Nephron (organoid): ENCODE data around the gene PTRH1.

ENCODE experiments used
- H3K27ac Mint-ChIP-seq, 3 experiments: 2 replicates each; pipeline ENCODE4 v1.8.0; 2020; ENCODE audit warnings: mixed read lengths in 3 of 3, mild to moderate bottlenecking in 2 of 3, moderate library complexity in 1 of 3
- H3K27me3 Mint-ChIP-seq: 2 replicates; pipeline ENCODE4 v1.8.0; 2021; ENCODE audit warnings: low read depth, mild to moderate bottlenecking, moderate library complexity, mixed read lengths
- H3K36me3 Mint-ChIP-seq: 2 replicates; pipeline ENCODE4 v1.8.0; 2020; ENCODE audit warnings: low read depth, mixed read lengths
- H3K4me1 Mint-ChIP-seq: 2 replicates; pipeline ENCODE4 v1.8.0; 2020; ENCODE audit warnings: mixed read lengths
- H3K4me3 Mint-ChIP-seq, 3 experiments: 2 replicates each; pipeline ENCODE4 v1.8.0; 2020; ENCODE audit warnings: mild to moderate bottlenecking in 3 of 3, mixed read lengths in 3 of 3, moderate library complexity in 2 of 3
- H3K9me3 Mint-ChIP-seq: 2 replicates; pipeline ENCODE4 v1.8.0; 2020; ENCODE audit warnings: mixed read lengths
- CTCF ChIP-seq, 3 experiments: fragments of 200-600 bp; sonication (generic); IDR thresholded peaks; one replicate each; pipeline ENCODE4 v1.5.0; 2021; ENCODE audit warnings: antibody characterized with exemption in 3 of 3; ENCODE audit not compliant: unreplicated experiment in 3 of 3

The PTRH1 gene

GRCh38 chr9:127723444-127723843 is 8.0 kb upstream of the PTRH1 start:
- no peak for TF ChIP-seq CTCF (IDR thresholded peaks at IDR 0.05; ENCODE audit: unreplicated experiment in 3 of 3)
- Mint-ChIP-seq H3K4me1 (no peaks in the 10 kb centered on the region), H3K9me3 (no peaks in the 10 kb centered on the region), H3K4me3 (no peak overlapping the region), H3K27me3 (peaks cover 8% of the 10 kb centered on the region), H3K36me3 (no peaks in the 10 kb centered on the region), H3K27ac (no peak overlapping the region)

DNA sequence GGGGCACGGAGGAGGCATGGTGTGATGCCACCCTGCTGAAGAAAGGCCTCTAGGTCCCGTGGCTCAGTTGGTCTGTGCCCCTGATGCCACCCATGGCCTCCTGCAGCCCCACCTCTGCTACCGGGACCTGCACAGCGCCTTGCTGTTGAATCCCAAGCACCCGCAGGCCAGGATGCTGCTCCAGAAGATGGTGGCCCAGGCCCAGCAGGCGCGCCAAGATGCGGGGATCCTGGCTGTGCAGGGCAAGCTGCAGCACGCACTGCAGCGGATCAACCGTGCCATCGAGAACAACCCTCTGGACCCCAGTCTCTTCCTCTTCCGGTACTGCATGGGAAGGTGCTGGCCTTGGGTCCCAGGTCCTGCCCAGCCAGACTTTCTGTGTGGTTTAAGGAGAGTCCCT is 7.5 kb upstream of the PTRH1 start:
- no peaks in the 10 kb centered on the region for H3K9me3 Mint-ChIP-seq
- TF ChIP-seq CTCF (IDR thresholded peaks at IDR 0.05; ENCODE audit: unreplicated experiment in 3 of 3), result no peak

DNA sequence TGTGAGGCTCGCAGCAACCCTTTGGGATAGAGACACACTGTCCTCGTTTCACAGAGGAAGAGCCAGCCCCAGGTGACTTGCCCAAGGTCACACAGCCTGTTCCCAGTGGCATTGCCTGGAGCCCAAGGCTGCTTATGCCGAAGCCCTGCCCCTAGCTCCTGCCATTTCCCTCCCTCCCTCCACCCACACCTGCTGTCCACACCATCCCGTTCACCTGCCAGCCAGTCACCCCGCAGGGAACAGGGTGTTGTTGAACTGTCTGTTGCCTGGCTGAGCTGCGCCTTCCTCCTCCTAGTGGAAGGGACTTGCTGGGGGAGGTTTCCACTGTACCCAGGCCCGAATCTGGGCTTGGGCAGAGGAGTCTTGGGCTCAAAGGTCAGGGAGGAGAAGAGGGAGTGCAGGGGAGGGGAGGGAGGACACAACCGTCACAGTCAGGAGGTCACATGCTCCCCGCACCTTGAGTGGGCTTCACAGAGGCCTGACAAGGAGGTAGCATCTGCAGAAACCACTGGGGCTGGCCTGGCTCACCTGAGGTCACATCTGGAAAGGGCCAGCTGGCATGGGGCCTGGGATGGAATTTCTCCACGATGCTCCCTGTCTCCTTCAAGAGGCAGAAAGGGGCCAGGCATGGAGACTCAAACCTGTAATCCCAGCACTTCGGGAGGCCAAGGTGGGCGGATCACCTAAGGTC is 6.7 kb upstream of the PTRH1 start:
- H3K27ac Mint-ChIP-seq, result no peak overlapping the region

More for the DNA sequence above, 7.5 kb upstream of the PTRH1 start:
- Mint-ChIP-seq H3K36me3 (no peaks in the 10 kb centered on the region), H3K27ac (no peak overlapping the region), H3K27me3 (peaks cover 8% of the 10 kb centered on the region), H3K4me3 (no peak overlapping the region), H3K4me1 (no peaks in the 10 kb centered on the region)

GRCh38 chr9:127721391-127721821 is 5.9 kb upstream of the PTRH1 start:
- no peak overlapping the region for H3K27ac Mint-ChIP-seq
- peaks cover 8% of the 10 kb centered on the region for H3K27me3 Mint-ChIP-seq
- no peaks in the 10 kb centered on the region for H3K36me3 Mint-ChIP-seq
- TF ChIP-seq CTCF (IDR thresholded peaks at IDR 0.05; ENCODE audit: unreplicated experiment in 3 of 3), result no peak
- no peak overlapping the region for H3K4me3 Mint-ChIP-seq
- no peaks in the 10 kb centered on the region for H3K9me3 Mint-ChIP-seq
- no peaks in the 10 kb centered on the region for H3K4me1 Mint-ChIP-seq

More for the DNA sequence above, 6.7 kb upstream of the PTRH1 start:
- no peak for TF ChIP-seq CTCF (IDR thresholded peaks at IDR 0.05; ENCODE audit: unreplicated experiment in 3 of 3)
- no peak overlapping the region for H3K4me3 Mint-ChIP-seq
- no peaks in the 10 kb centered on the region for H3K36me3 Mint-ChIP-seq
- peaks cover 8% of the 10 kb centered on the region for H3K27me3 Mint-ChIP-seq
- no peaks in the 10 kb centered on the region for H3K4me1 Mint-ChIP-seq
- no peaks in the 10 kb centered on the region for H3K9me3 Mint-ChIP-seq

DNA sequence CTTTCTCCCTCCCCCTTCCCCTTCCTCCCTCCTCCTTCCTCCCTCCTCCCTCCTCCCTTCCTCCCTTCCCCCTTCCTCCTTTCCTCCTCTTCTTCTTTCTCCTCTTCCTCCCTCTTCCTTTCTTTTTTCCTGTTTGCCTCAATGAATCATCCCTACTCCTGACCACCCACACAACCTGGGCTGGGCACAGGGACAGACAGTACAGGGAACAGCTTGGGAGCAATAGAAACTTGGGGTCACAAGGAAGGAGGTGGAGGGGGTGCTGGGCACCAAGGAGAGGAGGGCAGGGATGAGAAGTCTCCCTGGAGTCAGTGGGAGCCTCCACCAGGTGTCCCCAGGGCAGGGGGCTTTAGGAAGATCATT is 5.4 kb upstream of the PTRH1 start:
- Mint-ChIP-seq H3K36me3 (no peaks in the 10 kb centered on the region), H3K27me3 (peaks cover 8% of the 10 kb centered on the region), H3K4me3 (no peak overlapping the region), H3K4me1 (peaks cover 4% of the 10 kb centered on the region), H3K9me3 (no peaks in the 10 kb centered on the region), H3K27ac (no peak overlapping the region)
- TF ChIP-seq CTCF (IDR thresholded peaks at IDR 0.05; ENCODE audit: unreplicated experiment in 3 of 3), result no peak
